ENCODE results near the gene CCDC178.
"Not testable (repeated sequence)": the region's sequence is repeated elsewhere in the genome, so short reads cannot be mapped to it uniquely, and the experiment has no call there.

The CCDC178 gene

GRCh38 chr18:33424266-33424946, 16.1 kb downstream of the CCDC178 start:
- H3K4me3 ChIP-seq (ENCODE audit: control insufficient read depth, low read depth, low read length): no peak overlapping the region
- no peak for TF ChIP-seq CTCF (IDR thresholded peaks at IDR 0.05; ENCODE audit: control insufficient read depth, insufficient read depth, low read depth, low read length, missing control alignments)
- no peak for DNase-seq (ENCODE audit: low read depth)

GRCh38 chr18:33421225-33421624, 19.3 kb downstream of the CCDC178 start:
- no peak for DNase-seq (ENCODE audit: low read depth)
- H3K4me3 ChIP-seq (ENCODE audit: control insufficient read depth, low read depth, low read length): no peak overlapping the region
- no peak for TF ChIP-seq CTCF (IDR thresholded peaks at IDR 0.05; ENCODE audit: control insufficient read depth, insufficient read depth, low read depth, low read length, missing control alignments)

GRCh38 chr18:33404244-33404873, 36.2 kb downstream of the CCDC178 start:
- no peak overlapping the region for H3K4me3 ChIP-seq (ENCODE audit: control insufficient read depth, low read depth, low read length)
- DNase-seq (ENCODE audit: low read depth): no peak
- no peak for TF ChIP-seq CTCF (IDR thresholded peaks at IDR 0.05; ENCODE audit: control insufficient read depth, insufficient read depth, low read depth, low read length, missing control alignments)

GRCh38 chr18:33398939-33399338, 41.6 kb downstream of the CCDC178 start:
- not testable (repeated sequence) for DNase-seq (ENCODE audit: low read depth); H3K4me3 ChIP-seq (ENCODE audit: control insufficient read depth, low read depth, low read length)

GRCh38 chr18:33375829-33376228, 64.7 kb downstream of the CCDC178 start:
- DNase-seq (ENCODE audit: low read depth): no peak
- no peak for TF ChIP-seq CTCF (IDR thresholded peaks at IDR 0.05; ENCODE audit: control insufficient read depth, insufficient read depth, low read depth, low read length, missing control alignments)

GRCh38 chr18:33372442-33372841, 68.1 kb downstream of the CCDC178 start:
- no peak for TF ChIP-seq CTCF (IDR thresholded peaks at IDR 0.05; ENCODE audit: control insufficient read depth, insufficient read depth, low read depth, low read length, missing control alignments)
- DNase-seq (ENCODE audit: low read depth): no peak
- no peak overlapping the region for H3K4me3 ChIP-seq (ENCODE audit: control insufficient read depth, low read depth, low read length)

More at GRCh38 chr18:33375829-33376228, 64.7 kb downstream of the CCDC178 start:
- H3K4me3 ChIP-seq (ENCODE audit: control insufficient read depth, low read depth, low read length): no peak overlapping the region

GRCh38 chr18:33369711-33370449, 70.6 kb downstream of the CCDC178 start:
- DNase-seq (ENCODE audit: low read depth): no peak

More at GRCh38 chr18:33369711-33370449, 70.6 kb downstream of the CCDC178 start:
- TF ChIP-seq CTCF (IDR thresholded peaks at IDR 0.05; ENCODE audit: control insufficient read depth, insufficient read depth, low read depth, low read length, missing control alignments): no peak
- no peak overlapping the region for H3K4me3 ChIP-seq (ENCODE audit: control insufficient read depth, low read depth, low read length)
